Measurements from ENCODE around the gene MARS1.

DNA sequence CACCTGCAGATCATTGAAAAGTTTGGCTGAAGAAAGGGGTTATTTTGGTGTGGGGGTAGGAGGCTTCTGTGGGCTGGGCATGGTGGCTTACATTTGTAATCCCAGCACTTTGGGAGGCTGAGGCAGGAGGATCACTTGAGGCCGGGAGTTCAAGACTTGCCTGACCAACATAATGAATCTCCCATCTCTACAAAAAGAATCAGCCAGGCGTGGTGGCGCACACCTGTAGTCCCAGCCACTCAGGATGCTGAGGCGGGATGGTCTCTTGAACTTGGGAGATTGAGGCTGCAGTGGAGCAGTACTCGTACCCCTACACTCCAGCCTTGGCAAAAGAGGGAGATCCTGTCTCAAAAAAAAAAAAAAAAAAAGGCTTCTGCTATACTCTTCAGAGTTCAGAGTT, 25.4 kb downstream of the MARS1 start:
- TF ChIP-seq ZBTB1 (tag by site-specific recombination; IDR thresholded peaks at IDR 0.05) (no peak), TRIM28 (IDR thresholded peaks at IDR 0.05; ENCODE audit: borderline replicate concordance, low read length) (no peak), ZSCAN16 (tag by site-specific recombination; IDR thresholded peaks at IDR 0.05) (no peak), KLF9 (tag by site-specific recombination; IDR thresholded peaks at IDR 0.05; ENCODE audit: low read depth) (no peak), CTCF (tag by site-specific recombination; IDR thresholded peaks at IDR 0.05) (no peak)
- TF ChIP-seq, protein P1, sequence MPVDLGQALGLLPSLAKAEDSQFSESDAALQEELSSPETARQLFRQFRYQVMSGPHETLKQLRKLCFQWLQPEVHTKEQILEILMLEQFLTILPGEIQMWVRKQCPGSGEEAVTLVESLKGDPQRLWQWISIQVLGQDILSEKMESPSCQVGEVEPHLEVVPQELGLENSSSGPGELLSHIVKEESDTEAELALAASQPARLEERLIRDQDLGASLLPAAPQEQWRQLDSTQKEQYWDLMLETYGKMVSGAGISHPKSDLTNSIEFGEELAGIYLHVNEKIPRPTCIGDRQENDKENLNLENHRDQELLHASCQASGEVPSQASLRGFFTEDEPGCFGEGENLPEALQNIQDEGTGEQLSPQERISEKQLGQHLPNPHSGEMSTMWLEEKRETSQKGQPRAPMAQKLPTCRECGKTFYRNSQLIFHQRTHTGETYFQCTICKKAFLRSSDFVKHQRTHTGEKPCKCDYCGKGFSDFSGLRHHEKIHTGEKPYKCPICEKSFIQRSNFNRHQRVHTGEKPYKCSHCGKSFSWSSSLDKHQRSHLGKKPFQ (tag by site-specific recombination; IDR thresholded peaks at IDR 0.05) = no peak
